T1000 (cell line): ENCODE results near the gene CPLX3.

ENCODE experiments used
- DNase-seq: peaks from one replicate; lab custom pipeline; 2025; ENCODE audit warnings: mixed read lengths; lab: John Stamatoyannopoulos, UW

The CPLX3 gene

GRCh38 chr15:74829486-74829885 is 3.1 kb downstream of the CPLX3 start:
- no peak for DNase-seq

- no peak for DNase-seq
Observed at GRCh38 chr15:74829991-74830390, 3.6 kb downstream of the CPLX3 start.

DNA sequence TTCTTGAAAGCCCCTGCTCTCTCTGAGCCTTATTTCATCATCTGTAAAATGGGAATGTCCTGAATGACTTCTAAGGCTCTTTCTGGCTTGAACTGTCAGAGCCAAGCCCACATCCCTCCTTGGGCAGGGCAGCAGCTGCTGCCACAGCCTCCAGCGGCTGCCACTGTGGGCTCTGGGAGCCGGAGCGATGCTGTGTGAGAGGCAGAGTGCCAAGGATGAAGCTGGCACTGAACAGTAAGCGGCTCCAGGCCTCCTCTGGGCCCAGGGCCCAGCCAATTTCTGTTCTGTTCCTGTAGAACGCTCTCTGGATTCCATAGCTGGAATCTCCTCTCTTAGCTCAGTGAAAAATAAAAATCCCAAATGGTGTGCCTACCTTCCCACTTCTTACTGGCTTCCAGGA is 4.4 kb downstream of the CPLX3 start:
- DNase-seq: no peak

DNA sequence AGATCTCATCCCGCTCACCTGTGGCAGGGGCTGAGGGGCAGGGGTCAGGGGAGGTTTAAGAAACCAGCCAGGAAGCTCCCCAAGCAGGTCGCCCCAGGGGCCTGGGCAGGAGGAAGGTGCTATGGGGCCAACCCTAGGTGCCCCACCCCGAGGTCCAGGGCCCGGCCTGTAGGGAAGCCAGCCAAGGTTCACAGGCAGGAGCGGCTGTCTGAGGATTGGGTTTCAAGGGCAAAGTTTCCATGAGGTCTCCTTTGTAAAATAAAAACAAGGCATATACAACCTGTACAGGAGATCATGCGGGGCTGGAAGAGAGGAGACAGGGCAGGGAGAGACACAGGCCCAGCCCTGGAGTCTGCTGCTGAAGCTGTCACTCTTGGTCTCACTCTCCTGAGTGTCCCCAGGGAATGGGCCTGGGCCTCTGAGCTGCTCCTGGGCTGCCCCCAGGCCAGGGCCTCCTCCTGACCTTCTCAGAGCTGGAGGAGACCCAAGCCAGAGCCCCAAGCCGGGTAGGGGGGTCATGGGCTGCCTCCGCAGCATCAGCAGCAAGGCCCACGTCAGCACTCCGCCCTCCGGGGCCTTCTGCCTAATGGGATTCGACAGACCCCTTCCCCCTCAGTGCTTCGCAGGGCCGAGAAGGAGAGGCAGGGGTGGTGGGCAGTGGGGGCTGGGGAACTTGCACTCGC is 5.5 kb downstream of the CPLX3 start:
- DNase-seq: no peak

GRCh38 chr15:74832826-74833225 is 6.4 kb downstream of the CPLX3 start:
- no peak for DNase-seq

DNA sequence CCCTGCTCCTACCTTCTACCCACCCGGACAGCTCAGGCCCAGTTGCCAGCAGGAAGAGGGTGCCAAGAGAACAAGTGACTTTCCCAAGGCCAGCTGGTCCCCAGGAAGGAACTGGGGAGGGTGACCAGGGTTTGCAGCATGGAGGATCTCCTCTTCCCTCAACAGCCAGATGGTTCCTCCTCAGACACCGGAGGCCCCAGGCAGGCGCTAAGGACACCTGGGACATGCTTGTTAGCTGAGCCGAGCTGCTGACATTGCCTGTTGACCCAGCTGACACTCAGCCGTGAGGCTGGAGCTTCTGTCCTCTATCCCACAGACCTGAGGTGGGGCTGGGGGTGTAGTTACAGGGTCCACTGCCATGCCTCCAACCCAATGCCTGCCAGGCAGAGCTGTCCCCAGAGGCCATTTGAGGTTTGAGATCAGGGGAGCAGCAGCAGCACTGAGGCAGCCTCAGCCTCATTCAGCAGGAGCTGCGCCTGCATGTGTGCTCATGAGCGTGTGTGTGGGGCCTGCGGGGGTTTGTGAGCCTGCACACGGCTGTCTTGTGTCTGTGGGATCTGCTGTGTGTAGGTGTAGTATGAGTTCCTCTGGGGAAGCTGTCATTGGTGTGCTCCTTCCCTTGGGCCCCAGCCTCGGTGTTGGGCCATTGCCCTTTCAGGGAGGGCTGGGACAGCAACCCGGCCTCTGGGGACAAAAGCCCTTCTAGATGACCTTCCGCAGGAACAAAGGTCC is 7.1 kb downstream of the CPLX3 start:
- DNase-seq: no peak

GRCh38 chr15:74835312-74835823 is 8.9 kb downstream of the CPLX3 start:
- DNase-seq: peak; percentile 42

DNA sequence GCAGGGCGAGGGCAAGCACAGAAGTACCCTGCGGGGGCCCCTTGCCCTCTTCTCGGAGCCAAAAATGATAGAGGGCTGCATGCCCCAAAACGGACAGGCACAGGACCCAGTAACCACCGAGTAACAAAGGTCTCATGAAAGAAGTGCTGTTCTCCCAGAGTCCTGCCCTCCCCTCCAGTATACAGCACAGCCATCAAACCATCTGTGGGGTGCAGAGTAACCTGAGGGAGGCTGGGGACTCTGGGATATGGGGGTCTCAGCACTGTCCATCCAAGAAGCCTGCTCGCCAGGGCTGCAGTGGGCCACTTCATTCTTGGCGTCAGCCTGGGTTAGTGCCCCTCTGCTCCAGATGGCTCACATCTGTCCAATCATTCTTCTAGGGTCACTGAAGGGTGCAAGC is 10.4 kb downstream of the CPLX3 start:
- no peak for DNase-seq

GRCh38 chr15:74837482-74838136 is 11.2 kb downstream of the CPLX3 start:
- no peak for DNase-seq

DNA sequence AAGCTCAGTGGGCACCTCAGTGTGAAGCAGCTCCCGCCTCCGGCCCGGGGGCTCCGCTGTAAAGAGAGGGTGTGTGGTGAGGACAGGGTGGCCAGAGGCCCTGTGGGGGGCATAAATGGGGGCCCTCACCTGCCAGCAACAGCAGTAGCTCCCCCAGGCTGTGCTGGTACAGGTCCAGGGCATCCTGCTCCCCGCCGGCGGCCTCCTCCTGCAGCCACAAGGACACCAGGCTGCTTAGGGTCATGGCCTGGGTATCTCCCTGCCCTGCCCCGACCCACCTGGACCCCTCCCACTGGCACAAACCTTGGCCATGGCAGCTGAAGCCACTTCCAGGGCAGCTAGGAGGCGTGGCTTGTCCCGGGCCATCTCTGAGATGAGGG is 11.7 kb downstream of the CPLX3 start:
- DNase-seq: no peak

GRCh38 chr15:74838746-74839525 is 12.5 kb downstream of the CPLX3 start:
- DNase-seq: no peak

DNA sequence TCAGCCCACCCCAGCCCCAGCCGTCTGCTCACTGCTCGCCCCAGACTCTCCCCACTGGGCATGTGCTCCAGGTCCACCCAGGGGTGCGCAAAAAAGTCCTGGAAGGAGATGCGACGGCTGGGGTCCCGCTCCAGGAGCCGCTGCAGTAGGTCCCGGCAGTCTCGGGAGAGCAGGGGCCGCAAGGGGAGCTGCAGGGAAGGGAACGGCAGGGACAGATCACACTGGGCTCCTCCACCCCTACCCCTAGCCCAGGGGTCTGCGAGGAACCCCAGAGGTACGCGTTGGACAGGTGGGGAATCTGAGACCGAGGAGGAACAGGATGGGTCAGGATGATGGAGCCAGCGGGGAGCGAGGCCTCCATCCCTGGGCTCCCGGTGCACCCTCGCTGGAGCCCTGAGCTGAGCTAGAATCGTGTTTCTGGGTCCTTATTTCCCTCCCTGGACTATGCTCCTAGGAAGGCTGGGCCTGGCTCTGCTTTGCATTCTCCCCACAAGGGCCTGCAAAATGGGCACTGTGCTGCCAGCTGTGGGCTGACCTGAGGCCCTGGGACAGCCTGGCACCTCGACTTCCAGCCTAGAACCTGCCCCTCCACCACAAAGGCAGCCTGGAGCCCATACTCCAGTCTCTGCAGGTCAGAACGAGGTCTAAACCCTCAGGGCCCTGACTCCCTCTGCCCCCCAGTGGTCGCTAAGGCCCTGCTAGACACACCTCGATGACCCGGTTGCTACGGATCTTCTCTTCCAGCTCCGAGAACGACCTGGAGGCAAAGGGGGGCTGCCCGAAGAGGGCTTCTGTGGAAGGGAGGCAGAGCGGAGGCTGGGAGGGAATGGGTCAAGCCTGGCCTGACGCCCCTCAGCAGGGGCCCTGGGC is 13.3 kb downstream of the CPLX3 start:
- DNase-seq: no peak

DNA sequence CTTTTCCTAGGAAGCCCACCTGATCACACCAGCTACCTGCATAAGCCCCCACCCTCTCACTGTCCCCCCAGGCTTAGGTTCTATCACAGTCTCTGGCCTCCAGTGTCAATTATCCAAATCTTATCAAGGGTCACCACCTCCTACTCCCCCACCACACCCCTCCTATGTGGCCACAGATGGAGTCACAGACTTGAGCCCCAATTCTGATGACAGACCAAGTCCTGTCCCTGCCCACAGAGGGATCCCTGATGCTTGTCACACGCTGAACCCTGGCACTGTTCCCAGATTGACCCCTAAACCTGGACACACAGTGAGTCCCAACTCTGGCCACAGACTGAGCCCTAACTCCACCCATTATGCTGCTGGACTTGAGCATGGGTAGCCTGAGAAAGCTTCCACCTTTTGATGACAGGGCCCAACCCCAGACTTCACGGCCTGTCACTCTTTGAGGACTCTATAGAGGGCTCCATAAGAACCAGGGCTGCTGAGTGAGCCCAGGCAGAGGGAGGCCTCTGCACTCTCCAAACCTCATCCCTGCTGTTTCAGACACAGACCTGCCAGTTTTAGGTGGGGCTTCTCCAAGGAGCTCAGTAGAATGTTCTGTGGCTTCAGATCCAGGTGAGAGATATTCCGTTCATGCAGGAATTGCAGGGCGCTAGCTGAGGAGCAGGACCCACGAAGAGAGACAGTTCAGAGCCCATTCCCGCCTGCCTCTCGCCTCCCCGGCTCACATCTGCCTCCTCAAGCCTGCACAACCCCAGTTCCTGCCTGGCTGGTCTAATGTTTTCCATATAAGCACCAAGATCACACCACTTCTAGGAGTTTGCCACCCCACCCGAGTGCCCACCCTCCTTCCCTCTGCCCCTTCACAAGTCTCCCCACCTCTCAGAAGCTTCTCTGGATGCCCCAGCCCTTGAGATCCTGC is 14.7 kb downstream of the CPLX3 start:
- DNase-seq: no peak

DNA sequence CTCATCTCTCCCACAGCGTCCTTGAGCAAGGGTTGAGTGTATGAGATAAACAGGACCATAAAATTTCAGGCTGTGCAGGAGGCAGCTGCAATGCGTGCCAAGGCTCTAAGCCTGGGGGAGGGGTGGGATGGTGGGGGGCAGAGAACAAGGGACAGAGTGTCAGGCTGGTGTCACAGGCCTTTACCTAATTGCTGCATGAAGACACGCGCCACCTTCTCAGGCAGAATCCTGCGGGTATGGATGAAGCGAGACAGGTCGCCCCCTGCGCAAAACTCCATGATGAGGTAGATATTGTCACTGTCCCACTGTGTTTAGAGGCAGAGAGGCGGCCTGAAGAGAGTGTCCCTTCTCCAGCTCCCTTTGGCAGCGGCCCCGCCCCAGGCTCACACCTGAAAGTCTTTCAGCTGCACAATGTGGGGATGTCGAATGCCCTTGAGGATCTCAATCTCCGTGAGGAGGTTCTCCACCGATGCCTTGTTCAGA is 15.5 kb downstream of the CPLX3 start:
- no peak for DNase-seq

DNA sequence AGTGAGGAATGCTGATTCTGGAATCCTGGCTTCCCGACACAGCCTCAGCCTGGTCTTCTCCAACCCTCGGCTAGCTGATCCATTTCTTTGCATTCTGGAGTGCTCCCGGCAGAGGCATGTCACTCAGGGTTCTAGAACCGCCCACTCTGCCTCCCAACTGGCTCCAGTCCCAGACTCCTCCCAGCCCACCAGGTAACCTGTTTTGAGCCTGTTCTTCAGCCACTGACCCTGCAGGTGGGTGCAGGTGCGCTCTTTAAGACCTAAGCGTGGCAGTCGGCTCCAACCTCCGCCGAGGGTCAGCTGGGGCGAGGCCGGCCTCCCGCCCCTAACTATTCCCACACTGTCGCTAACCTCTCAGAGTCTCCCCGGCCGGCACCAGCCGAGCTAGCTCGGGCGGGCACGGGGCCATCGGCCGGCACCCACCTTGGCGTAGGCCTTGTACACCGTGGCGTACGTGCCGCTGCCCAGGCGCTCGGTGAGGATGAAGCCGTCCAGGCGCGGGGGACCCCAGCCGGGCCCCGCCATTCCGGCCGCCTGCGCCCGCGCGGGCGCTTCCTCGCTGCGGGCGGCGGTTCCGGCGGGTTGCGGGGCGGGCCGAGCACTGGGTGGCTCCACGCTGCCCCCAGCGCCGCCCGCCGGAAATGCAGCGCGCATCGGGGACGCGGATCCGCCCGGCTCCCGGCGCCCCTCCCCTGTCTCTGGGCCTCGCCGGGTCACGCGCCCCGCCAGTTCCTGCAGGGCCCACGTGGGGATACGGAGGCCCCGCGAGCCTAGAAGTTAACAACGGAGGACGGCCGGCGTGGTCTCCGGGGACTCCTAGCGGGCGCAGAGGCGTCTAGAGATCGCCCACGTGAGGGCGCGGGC is 16.4 kb downstream of the CPLX3 start, which contains the start of gene ULK3:
ULK3 (minus strand) TSS at position 576 of the 864 bp plus-strand sequence; CDS start at position 525, 51 bp downstream.
- peak; percentile 86 for DNase-seq

- no peak for DNase-seq
Observed at GRCh38 chr15:74843445-74843828, 17.0 kb downstream of the CPLX3 start.

DNA sequence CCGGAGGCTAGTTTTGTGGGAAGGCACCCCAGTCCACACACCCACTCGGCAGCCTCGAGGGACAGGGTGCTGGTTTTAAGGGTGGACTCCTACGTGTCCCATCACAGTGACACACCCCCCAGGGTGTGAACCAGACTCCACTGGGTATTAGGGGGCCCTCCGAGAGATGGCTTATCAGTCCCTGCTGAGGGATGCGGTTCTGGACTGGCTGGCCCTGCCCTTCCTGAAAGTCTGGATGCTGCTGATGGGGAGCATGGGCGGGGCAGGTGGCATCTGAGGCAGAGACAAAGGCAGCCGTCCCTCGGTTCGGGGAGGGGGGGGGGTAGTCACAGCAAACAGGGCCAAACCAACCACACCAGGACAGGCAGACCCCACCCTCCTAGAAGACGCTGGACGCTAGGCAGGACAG is 17.5 kb downstream of the CPLX3 start:
- no peak for DNase-seq

GRCh38 chr15:74844319-74845207 is 18.1 kb downstream of the CPLX3 start:
- no peak for DNase-seq
